Endothelial cell of umbilical vein (primary cell): ENCODE results near the gene MEI4. TPM values are rescaled to one million over a fixed set of nuclear protein-coding genes. Genes with fewer than 3 reads are reported as not detected.

Source experiments
- BruUV-seq: library from RNA; stranded (reverse); fragments of 400-500 nt; replicated peaks from 2 replicates; lab custom pipeline; 2021; lab: Mats Ljungman, UMichigan
- CTCF ChIA-PET: fragments of 300-600, 350-600 bp; sonication (Branson Sonifier 250); formaldehyde crosslinking; loops from one replicate; lab custom pipeline; 2021; ENCODE audit warnings: antibody characterized with exemption, inconsistent platforms; lab: Charles Lee
- POLR2A ChIA-PET: fragments of 300-600, 350-600 bp; sonication (Branson Sonifier 250); formaldehyde crosslinking; loops from one replicate; lab custom pipeline; 2021; ENCODE audit warnings: antibody characterized with exemption, inconsistent platforms; lab: Charles Lee
- DNase-seq: peaks from one replicate; pipeline ENCODE4 v3.0.0-alpha.2; 2011; ENCODE audit warnings: low read depth, low spot score
- FAIRE-seq: peaks from 2 replicates; lab custom pipeline; 2011; peaks lifted over from hg19 to GRCh38; lab: Jason Lieb, UNC
- H2AFZ ChIP-seq: 2 replicates; pipeline ENCODE4 v1.6.0; 2012; ENCODE audit warnings: low read depth, low read length, control low read depth, inconsistent platforms
- H3K27ac ChIP-seq: 2 replicates; pipeline ENCODE4 v1.5.1; 2011; ENCODE audit warnings: low read depth, mild to moderate bottlenecking, control low read depth, low read length, moderate library complexity; ENCODE audit not compliant: insufficient read depth
- H3K27me3 ChIP-seq, 2 experiments: 2 replicates each; pipeline versions ENCODE4 v1.6.0 to v1.6.1; 2011; ENCODE audit warnings: low read length in 2 of 2, mixed read lengths in 1 of 2; ENCODE audit not compliant: control insufficient read depth in 2 of 2, insufficient read depth in 2 of 2
- H3K36me3 ChIP-seq, 2 experiments: 2 replicates in 1 of 2; 3 replicates in 1 of 2; pipeline ENCODE4 v1.5.1; 2011; ENCODE audit warnings: low read length in 2 of 2, mild to moderate bottlenecking in 1 of 2, moderate library complexity in 1 of 2; ENCODE audit not compliant: control insufficient read depth in 2 of 2, insufficient read depth in 2 of 2; ENCODE audit errors: extremely low read depth in 1 of 2
- H3K4me1 ChIP-seq: 3 replicates; pipeline ENCODE4 v1.5.1; 2011; ENCODE audit warnings: mild to moderate bottlenecking, low read length; ENCODE audit not compliant: control insufficient read depth, insufficient read depth; ENCODE audit errors: extremely low read depth
- H3K4me2 ChIP-seq: 2 replicates; pipeline ENCODE4 v1.6.1; 2011; ENCODE audit warnings: low read length, control low read depth, mixed read lengths; ENCODE audit not compliant: insufficient read depth
- H3K4me3 ChIP-seq, 3 experiments: fragments of 200-600 bp in 1 of 3; sonication (generic), shearing (Covaris generic) in 1 of 3; replicated peaks in 1 of 3; 2 replicates each; pipeline ENCODE4 v1.5.1; 2011 to 2016; ENCODE audit warnings: control low read depth in 3 of 3, low read length in 3 of 3, mild to moderate bottlenecking in 2 of 3, inconsistent platforms in 1 of 3, low read depth in 1 of 3, moderate library complexity in 1 of 3; ENCODE audit not compliant: insufficient read depth in 1 of 3
- H3K79me2 ChIP-seq: 2 replicates; pipeline ENCODE4 v1.6.0; 2012; ENCODE audit warnings: low read length, inconsistent platforms; ENCODE audit not compliant: control insufficient read depth, insufficient read depth
- H3K9ac ChIP-seq: replicated peaks from 2 replicates; pipeline ENCODE3; 2011; ENCODE audit warnings: low read length, control low read depth; ENCODE audit not compliant: insufficient read depth; ENCODE audit errors: extremely low read depth
- H3K9me1 ChIP-seq: replicated peaks from 3 replicates; pipeline ENCODE4 v1.6.0; 2011; ENCODE audit warnings: mild to moderate bottlenecking, low read length; ENCODE audit not compliant: control insufficient read depth, insufficient read depth; ENCODE audit errors: extremely low read depth
- H3K9me3 ChIP-seq: replicated peaks from 2 replicates; pipeline ENCODE4 v1.5.1; 2012; ENCODE audit warnings: low read length, inconsistent platforms; ENCODE audit not compliant: control insufficient read depth, insufficient read depth
- H4K20me1 ChIP-seq: replicated peaks from 2 replicates; pipeline ENCODE3; 2011; ENCODE audit warnings: mild to moderate bottlenecking, low read length; ENCODE audit not compliant: control insufficient read depth, insufficient read depth; ENCODE audit errors: extremely low read depth
- CTCF ChIP-seq, 2 donors: IDR thresholded peaks; 1 replicate in 1 of 2; 2 replicates in 1 of 2; pipeline ENCODE4 v1.5.1; 2011; ENCODE audit warnings: low read length in 2 of 2, mild to moderate bottlenecking in 2 of 2, moderate library complexity in 2 of 2, control low read depth in 1 of 2, inconsistent platforms in 1 of 2, low read depth in 1 of 2; ENCODE audit not compliant: insufficient read depth in 1 of 2; ENCODE audit errors: extremely low read depth in 1 of 2
- EZH2 ChIP-seq: IDR thresholded peaks from 2 replicates; pipeline ENCODE4 v1.6.1; 2012; ENCODE audit warnings: borderline replicate concordance, low read depth, mild to moderate bottlenecking, moderate library complexity, low read length, inconsistent platforms; ENCODE audit not compliant: severe bottlenecking
- FOS ChIP-seq: IDR thresholded peaks from 2 replicates; pipeline ENCODE4 v1.6.1; 2011; ENCODE audit warnings: mild to moderate bottlenecking, low read length, moderate library complexity, borderline replicate concordance; ENCODE audit not compliant: insufficient read depth
- GATA2 ChIP-seq: IDR thresholded peaks from 2 replicates; pipeline ENCODE4 v1.7.0; 2011; ENCODE audit warnings: low read depth, mild to moderate bottlenecking, moderate library complexity, mixed read lengths, low read length; ENCODE audit not compliant: insufficient read length, insufficient read depth
- JUN ChIP-seq: IDR thresholded peaks from 2 replicates; pipeline ENCODE4 v1.6.1; 2011; ENCODE audit warnings: borderline replicate concordance, low read depth; ENCODE audit not compliant: insufficient read length, insufficient read depth
- MAX ChIP-seq: IDR thresholded peaks from 2 replicates; pipeline ENCODE4 v1.6.1; 2011; ENCODE audit not compliant: insufficient read depth, insufficient read length
- MYC ChIP-seq: IDR thresholded peaks from one replicate; pipeline ENCODE4 v1.6.1; 2011; ENCODE audit warnings: mild to moderate bottlenecking, low read depth, low read length
- POLR2A ChIP-seq: IDR thresholded peaks from 2 replicates; pipeline ENCODE4 v1.6.1; 2012; ENCODE audit warnings: low read depth, mild to moderate bottlenecking, control low read depth, low read length
- POLR2AphosphoS5 ChIP-seq: IDR thresholded peaks from 2 replicates; pipeline ENCODE4 v1.6.1; 2012; ENCODE audit warnings: low read depth, mild to moderate bottlenecking, control low read depth, low read length, moderate library complexity; ENCODE audit not compliant: insufficient read depth
- dilution Hi-C: fragments of 300-500 bp; cut with MboI; formaldehyde crosslinking; loops from one replicate; pipeline ENCODE4 v1.15.0; 2019; ENCODE audit warnings: low sequenced_read_pairs; ENCODE audit not compliant: extremely low pct_ligation_motif_present
- intact Hi-C: fragments of 100-400 bp; cut with micrococcal nuclease; formaldehyde crosslinking; loops from one replicate; pipeline ENCODE4 v1.10.0; 2022
- polyA plus RNA-seq, 4 experiments: library from polyadenylated mRNA; depleted of rRNA in 3 of 4; stranded (reverse) in 3 of 4; unstranded in 1 of 4; fragments of >200 nt; gene quantifications; 2 replicates each; pipeline versions ENCODE4 v1.2.1 to v1.2.3, GENCODE V29; 2011 to 2012; ENCODE audit warnings: missing spikeins in 1 of 4
- total RNA-seq: library from RNA; stranded (reverse); gene quantifications from 2 replicates; pipeline ENCODE4 v1.2.3, GENCODE V29; 2021

MEI4 gene
- total and polyA plus RNA-seq, 2 donors (not counting 3 experiments of a cell fraction or from before 2014, with no cell fraction given), result not detected

GRCh38 chr6:77773157-77773822 is 120.5 kb downstream of the MEI4 start:
- H2AFZ ChIP-seq, result no peak overlapping the region
- TF ChIP-seq GATA2 (no peak), FOS (no peak), POLR2A (no peak), MAX (no peak), POLR2AphosphoS5 (no peak), JUN (no peak), EZH2 (no peak), CTCF (IDR thresholded peaks at IDR 0.05; ENCODE audit: extremely low read depth in 1 of 2, insufficient read depth in 1 of 2, low read depth in 1 of 2, low read length in 2 of 2) (no peak), MYC (no peak)
- DNase-seq, result no peak
- no peaks in the 10 kb centered on the region for H4K20me1 ChIP-seq
- intact Hi-C loops, result no loop called here
- H3K27ac ChIP-seq, result no peak overlapping the region
- H3K79me2 ChIP-seq, result no peaks in the 10 kb centered on the region
- dilution Hi-C loops, result no loop called here
- POLR2A ChIA-PET, result no interaction called here
- BruUV-seq, result no TSS peak
- no peak overlapping the region for H3K9ac ChIP-seq
- H3K4me1 ChIP-seq, result no peaks in the 10 kb centered on the region
- no peaks in the 10 kb centered on the region for H3K36me3 ChIP-seq
- no peak overlapping the region for H3K4me2 ChIP-seq
- no peak for FAIRE-seq
- H3K9me1 ChIP-seq, result no peaks in the 10 kb centered on the region
- CTCF ChIA-PET, result no interaction called here
- no peak overlapping the region for H3K4me3 ChIP-seq
- H3K9me3 ChIP-seq, result no peaks in the 10 kb centered on the region
- no peaks in the 10 kb centered on the region for H3K27me3 ChIP-seq
